Measurements from ENCODE around the gene NRXN3. TPM values are rescaled to one million over a fixed set of nuclear protein-coding genes. Genes with fewer than 3 reads are reported as not detected.

NRXN3 gene
- total and polyA plus RNA-seq, 3 experiments from 2014 or later = not detected

- no peak for DNase-seq
- Histone ChIP-seq H3K36me3 (ENCODE audit: insufficient read depth, low read length) (no peaks in the 10 kb centered on the region), H3K27ac (ENCODE audit: low read depth, low read length) (no peak overlapping the region), H3K4me3 (ENCODE audit: low read length) (no peak overlapping the region), H3K27me3 (ENCODE audit: insufficient read depth, low read length, poor library complexity, severe bottlenecking) (no peaks in the 10 kb centered on the region), H3K4me1 (ENCODE audit: insufficient read depth, low read length) (no peaks in the 10 kb centered on the region), H3K9me3 (ENCODE audit: low read length) (no peaks in the 10 kb centered on the region)
- Mint-ChIP-seq H3K9me3 (peaks cover 0 to 2% (median 0%) of the 10 kb centered on the region in 5 donors), H3K27ac (no peak overlapping the region), H3K27me3 (no peaks in the 10 kb centered on the region), H3K4me3 (no peak overlapping the region), H3K36me3 (no peaks in the 10 kb centered on the region), H3K4me1 (no peaks in the 10 kb centered on the region)
- CTCF ChIA-PET = no interaction called here
- POLR2A ChIA-PET = no interaction called here
These were observed 702.7 kb downstream of the NRXN3 start for GRCh38 chr14:78872837-78873236.

- no peak overlapping the region for H3K4me3 ChIP-seq (ENCODE audit: low read length)
- Mint-ChIP-seq H3K4me1 (no peaks in the 10 kb centered on the region), H3K36me3 (no peaks in the 10 kb centered on the region), H3K27me3 (no peaks in the 10 kb centered on the region), H3K9me3 (peaks cover 0 to 2% (median 0%) of the 10 kb centered on the region in 5 donors), H3K4me3 (no peak overlapping the region), H3K27ac (no peak overlapping the region)
- no peak overlapping the region for H3K27ac ChIP-seq (ENCODE audit: low read depth, low read length)
- H3K4me1 ChIP-seq (ENCODE audit: insufficient read depth, low read length) = no peaks in the 10 kb centered on the region
- ChIA-PET POLR2A (no interaction called here), CTCF (no interaction called here)
- no peaks in the 10 kb centered on the region for H3K27me3 ChIP-seq (ENCODE audit: insufficient read depth, low read length, poor library complexity, severe bottlenecking)
- no peaks in the 10 kb centered on the region for H3K36me3 ChIP-seq (ENCODE audit: insufficient read depth, low read length)
- DNase-seq = no peak
- H3K9me3 ChIP-seq (ENCODE audit: low read length) = no peaks in the 10 kb centered on the region
These were observed 703.4 kb downstream of the NRXN3 start for GRCh38 chr14:78873581-78873980.

GRCh38 chr14:78875049-78875448 lies 704.9 kb downstream of the NRXN3 start:
- ChIA-PET CTCF (no interaction called here), POLR2A (no interaction called here)
- Mint-ChIP-seq H3K4me1 (no peaks in the 10 kb centered on the region), H3K27me3 (no peaks in the 10 kb centered on the region), H3K9me3 (peaks cover 0 to 5% (median 0%) of the 10 kb centered on the region in 5 donors), H3K36me3 (no peaks in the 10 kb centered on the region), H3K4me3 (no peak overlapping the region), H3K27ac (no peak overlapping the region)
- no peak overlapping the region for H3K27ac ChIP-seq (ENCODE audit: low read depth, low read length)
- DNase-seq = no peak
- no peaks in the 10 kb centered on the region for H3K27me3 ChIP-seq (ENCODE audit: insufficient read depth, low read length, poor library complexity, severe bottlenecking)
- no peaks in the 10 kb centered on the region for H3K36me3 ChIP-seq (ENCODE audit: insufficient read depth, low read length)
- H3K4me3 ChIP-seq (ENCODE audit: low read length) = no peak overlapping the region
- H3K9me3 ChIP-seq (ENCODE audit: low read length) = no peaks in the 10 kb centered on the region
- no peaks in the 10 kb centered on the region for H3K4me1 ChIP-seq (ENCODE audit: insufficient read depth, low read length)

GRCh38 chr14:78885884-78886283 lies 715.7 kb downstream of the NRXN3 start:
- H3K27ac ChIP-seq (ENCODE audit: low read depth, low read length) = no peak overlapping the region
- no peak overlapping the region for H3K27ac Mint-ChIP-seq
- no peaks in the 10 kb centered on the region for H3K36me3 Mint-ChIP-seq
- no peak overlapping the region for H3K4me3 Mint-ChIP-seq
- DNase-seq = no peak
- H3K4me3 ChIP-seq (ENCODE audit: low read length) = no peak overlapping the region
- no peaks in the 10 kb centered on the region for H3K27me3 ChIP-seq (ENCODE audit: insufficient read depth, low read length, poor library complexity, severe bottlenecking)
- peaks cover 3 to 12% (median 9%) of the 10 kb centered on the region in 5 donors for H3K9me3 Mint-ChIP-seq
- no peaks in the 10 kb centered on the region for H3K4me1 ChIP-seq (ENCODE audit: insufficient read depth, low read length)
- H3K4me1 Mint-ChIP-seq = no peaks in the 10 kb centered on the region
- no peaks in the 10 kb centered on the region for H3K9me3 ChIP-seq (ENCODE audit: low read length)
- POLR2A ChIA-PET = no interaction called here
- H3K27me3 Mint-ChIP-seq = peaks cover 3 to 4% of the 10 kb centered on the region in 2 donors
- H3K36me3 ChIP-seq (ENCODE audit: insufficient read depth, low read length) = no peaks in the 10 kb centered on the region
- CTCF ChIA-PET = no interaction called here

- Mint-ChIP-seq H3K9me3 (peaks cover 0 to 6% (median 0%) of the 10 kb centered on the region in 5 donors), H3K4me3 (no peak overlapping the region), H3K4me1 (no peaks in the 10 kb centered on the region), H3K27ac (no peak overlapping the region), H3K36me3 (no peaks in the 10 kb centered on the region), H3K27me3 (no peaks in the 10 kb centered on the region)
- no peak for DNase-seq
- Histone ChIP-seq H3K27ac (ENCODE audit: low read depth, low read length) (no peak overlapping the region), H3K9me3 (ENCODE audit: low read length) (no peaks in the 10 kb centered on the region), H3K4me3 (ENCODE audit: low read length) (no peak overlapping the region), H3K4me1 (ENCODE audit: insufficient read depth, low read length) (no peaks in the 10 kb centered on the region), H3K27me3 (ENCODE audit: insufficient read depth, low read length, poor library complexity, severe bottlenecking) (no peaks in the 10 kb centered on the region), H3K36me3 (ENCODE audit: insufficient read depth, low read length) (no peaks in the 10 kb centered on the region)
- ChIA-PET POLR2A (no interaction called here), CTCF (no interaction called here)
These were observed 727.3 kb downstream of the NRXN3 start for GRCh38 chr14:78897443-78897842.

- no peaks in the 10 kb centered on the region for H3K4me1 Mint-ChIP-seq
- no peaks in the 10 kb centered on the region for H3K27me3 Mint-ChIP-seq
- no peaks in the 10 kb centered on the region for H3K4me1 ChIP-seq (ENCODE audit: insufficient read depth, low read length)
These were observed 731.9 kb downstream of the NRXN3 start for GRCh38 chr14:78902010-78902623.

GRCh38 chr14:78904094-78904493 lies 733.9 kb downstream of the NRXN3 start:
- Histone ChIP-seq H3K9me3 (ENCODE audit: low read length) (no peaks in the 10 kb centered on the region), H3K27ac (ENCODE audit: low read depth, low read length) (no peak overlapping the region), H3K4me3 (ENCODE audit: low read length) (no peak overlapping the region), H3K4me1 (ENCODE audit: insufficient read depth, low read length) (no peaks in the 10 kb centered on the region), H3K27me3 (ENCODE audit: insufficient read depth, low read length, poor library complexity, severe bottlenecking) (no peaks in the 10 kb centered on the region), H3K36me3 (ENCODE audit: insufficient read depth, low read length) (no peaks in the 10 kb centered on the region)
- H3K36me3 Mint-ChIP-seq = no peaks in the 10 kb centered on the region
- ChIA-PET CTCF (no interaction called here), POLR2A (no interaction called here)
- H3K27me3 Mint-ChIP-seq = no peaks in the 10 kb centered on the region
- H3K9me3 Mint-ChIP-seq = peaks cover 0 to 3% (median 0%) of the 10 kb centered on the region in 5 donors
- no peak overlapping the region for H3K4me3 Mint-ChIP-seq
- no peak for DNase-seq
- no peaks in the 10 kb centered on the region for H3K4me1 Mint-ChIP-seq
- no peak overlapping the region for H3K27ac Mint-ChIP-seq

More at GRCh38 chr14:78902010-78902623, 731.9 kb downstream of the NRXN3 start:
- Mint-ChIP-seq H3K4me3 (no peak overlapping the region), H3K9me3 (peaks cover 0 to 3% (median 2%) of the 10 kb centered on the region in 5 donors), H3K36me3 (no peaks in the 10 kb centered on the region), H3K27ac (no peak overlapping the region)
- H3K27me3 ChIP-seq (ENCODE audit: insufficient read depth, low read length, poor library complexity, severe bottlenecking) = no peaks in the 10 kb centered on the region
- no peak overlapping the region for H3K27ac ChIP-seq (ENCODE audit: low read depth, low read length)
- ChIA-PET CTCF (no interaction called here), POLR2A (no interaction called here)
- DNase-seq = no peak
- H3K36me3 ChIP-seq (ENCODE audit: insufficient read depth, low read length) = no peaks in the 10 kb centered on the region
- H3K9me3 ChIP-seq (ENCODE audit: low read length) = no peaks in the 10 kb centered on the region
- no peak overlapping the region for H3K4me3 ChIP-seq (ENCODE audit: low read length)

- CTCF ChIA-PET = no interaction called here
- Mint-ChIP-seq H3K27me3 (peaks cover 0 to under 1% of the 10 kb centered on the region in 2 donors), H3K36me3 (no peaks in the 10 kb centered on the region)
These were observed 747.3 kb downstream of the NRXN3 start for GRCh38 chr14:78917462-78917861.

More at GRCh38 chr14:78917462-78917861, 747.3 kb downstream of the NRXN3 start:
- Histone ChIP-seq H3K36me3 (ENCODE audit: insufficient read depth, low read length) (no peaks in the 10 kb centered on the region), H3K27ac (ENCODE audit: low read depth, low read length) (no peak overlapping the region), H3K27me3 (ENCODE audit: insufficient read depth, low read length, poor library complexity, severe bottlenecking) (no peaks in the 10 kb centered on the region), H3K4me1 (ENCODE audit: insufficient read depth, low read length) (no peaks in the 10 kb centered on the region), H3K4me3 (ENCODE audit: low read length) (no peak overlapping the region), H3K9me3 (ENCODE audit: low read length) (no peaks in the 10 kb centered on the region)
- no peak overlapping the region for H3K4me3 Mint-ChIP-seq
- peaks cover 0 to 14% (median 8%) of the 10 kb centered on the region in 5 donors for H3K9me3 Mint-ChIP-seq
- no peak overlapping the region for H3K27ac Mint-ChIP-seq
- POLR2A ChIA-PET = no interaction called here
- no peak for DNase-seq
- no peaks in the 10 kb centered on the region for H3K4me1 Mint-ChIP-seq

All from CD8-positive, alpha-beta memory T cell (primary cell).